Adrenal gland (tissue), 12 donors: ENCODE results near the gene TENM4. TPM values are rescaled to one million over a fixed set of nuclear protein-coding genes. Genes with fewer than 3 reads are reported as not detected.

Experiments
- DNase-seq, 7 donors: peaks; one replicate each; pipeline ENCODE4 v3.0.0-alpha.2; 2019 to 2020
- H3K27ac ChIP-seq, 5 donors: fragments of 200-600 bp; sonication (generic) in 4 of 5; 1 replicate in 3 of 5; 2 replicates in 2 of 5; pipeline versions ENCODE4 v1.5.1 to v1.8.0; 2016 to 2020; ENCODE audit warnings: mild to moderate bottlenecking in 1 of 5
- H3K27me3 ChIP-seq: fragments of 200-600 bp; 2 replicates; pipeline ENCODE4 v1.8.0; 2021
- H3K36me3 ChIP-seq, 2 donors: fragments of 200-600 bp; replicated peaks in 1 of 2; 1 replicate in 1 of 2; 2 replicates in 1 of 2; pipeline versions ENCODE4 v1.5.1 to v1.8.0; 2018 to 2022
- H3K4me1 ChIP-seq, 2 donors: fragments of 200-600 bp; replicated peaks in 1 of 2; 1 replicate in 1 of 2; 2 replicates in 1 of 2; pipeline versions ENCODE4 v1.5.1 to v1.8.0; 2018 to 2021
- H3K4me3 ChIP-seq, 4 donors: fragments of 200-600 bp; sonication (generic) in 3 of 4; one replicate each; pipeline ENCODE4 v1.5.1; 2016 to 2018
- H3K9me3 ChIP-seq, 3 donors: fragments of 200-600 bp; sonication (generic) in 1 of 3; replicated peaks in 1 of 3; 1 replicate in 2 of 3; 2 replicates in 1 of 3; pipeline versions ENCODE4 v1.5.1 to v1.8.0; 2016 to 2021
- CTCF ChIP-seq, 6 experiments: fragments of 450-650 bp in 4 of 6; fragments of 200-600 bp in 2 of 6; sonication (generic) in 1 of 6; IDR thresholded peaks; 1 replicate in 5 of 6; 2 replicates in 1 of 6; pipeline versions ENCODE4 v1.5.1 to v1.8.0; 2016 to 2021; ENCODE audit warnings: antibody characterized with exemption in 6 of 6, mild to moderate bottlenecking in 2 of 6, moderate library complexity in 1 of 6
- POLR2A ChIP-seq, 2 donors: fragments of 450-650 bp; IDR thresholded peaks; one replicate each; pipeline ENCODE4 v1.6.1; 2017; ENCODE audit warnings: antibody characterized with exemption in 2 of 2, mild to moderate bottlenecking in 2 of 2, moderate library complexity in 1 of 2
- WGBS, 4 donors: extraction: QIAGEN DNeasy Blood & Tissue Kit in 2 of 4; methylation state at CpG; one replicate each; pipeline versions ENCODE4 v1.1.5 to v1.1.7; 2013 to 2017; 5-methylcytosine and 5-hydroxymethylcytosine counted together
- intact Hi-C, 2 donors: fragments of 100-400 bp; cut with DNase I; formaldehyde crosslinking; loops; one replicate each; pipeline versions ENCODE4 v1.14.1 to v1.15.0; 2022 to 2023
- polyA plus RNA-seq, 3 donors: library from polyadenylated mRNA; stranded (reverse); fragments of 200-250 nt in 2 of 3; fragments of 350-450 nt in 1 of 3; fragmentation: Illumina TruSeq in 1 of 3; extraction: RNeasy Lipid Tissue Mini Kit (QIAGEN cat#74804) in 1 of 3; gene quantifications; one replicate each; pipeline ENCODE4 v1.2.3, GENCODE V29; 2013 to 2014
- total RNA-seq, 9 donors: library from RNA; depleted of rRNA in 4 of 9; stranded (reverse); fragments of >200 nt in 4 of 9; fragments of 120-200 nt in 1 of 9; fragmentation: NEBNext Ultra II Directional in 1 of 9; extraction: Animal tissue kit (Norgen Biotek cat#: 25700) in 1 of 9; gene quantifications; one replicate each; pipeline versions ENCODE4 v1.1.0 to v1.2.4, GENCODE V29; 2013 to 2023
- donor health status: healthy with polysubstance abuse.
- donor health status: Bipolar disorder and iron deficiency.
- donor health status: DM: yes; HTN: yes; CAD: no.
- donor health status: DM: no; HTN: no; CAD: no.
- donor health status: DM: no; HTN: no; CAD: no.
- donor health status: DM: yes; HTN: yes; CAD: no.

Gene TENM4
- total and polyA plus RNA-seq, 12 donors: 0.74 to 24.9 (median 6.7) TPM

- TF ChIP-seq CTCF (IDR thresholded peaks at IDR 0.05): no peak
- TF ChIP-seq POLR2A (IDR thresholded peaks at IDR 0.05): no peak
- Histone ChIP-seq H3K4me3 (no peak overlapping the region), H3K9me3 (no peaks in the 10 kb centered on the region), H3K27ac (no peak overlapping the region), H3K4me1 (no peaks in the 10 kb centered on the region), H3K36me3 (no peaks in the 10 kb centered on the region), H3K27me3 (no peaks in the 10 kb centered on the region)
- WGBS, 4 donors: 79 to 81% (median 79%) methylated on average over 7 of the region's 7 CpGs
- intact Hi-C loops: no loop called here
- no peak for DNase-seq
These were observed 66.1 kb downstream of the TENM4 start for GRCh38 chr11:79374727-79375126.

GRCh38 chr11:79371724-79372123 is 69.1 kb downstream of the TENM4 start:
- H3K4me3 ChIP-seq: no peak overlapping the region
- intact Hi-C loops: no loop called here
- no peak for DNase-seq
- H3K4me1 ChIP-seq: no peaks in the 10 kb centered on the region
- TF ChIP-seq CTCF (IDR thresholded peaks at IDR 0.05) (no peak), POLR2A (IDR thresholded peaks at IDR 0.05) (no peak)
- no peaks in the 10 kb centered on the region for H3K36me3 ChIP-seq
- H3K27ac ChIP-seq: no peak overlapping the region
- H3K9me3 ChIP-seq: no peaks in the 10 kb centered on the region
- WGBS, 4 donors: 42 to 64% (median 56%) methylated on average over 2 of the region's 2 CpGs
- H3K27me3 ChIP-seq: no peaks in the 10 kb centered on the region

GRCh38 chr11:79371152-79371551 is 69.7 kb downstream of the TENM4 start:
- TF ChIP-seq POLR2A (IDR thresholded peaks at IDR 0.05) (no peak), CTCF (IDR thresholded peaks at IDR 0.05) (no peak)
- Histone ChIP-seq H3K9me3 (no peaks in the 10 kb centered on the region), H3K36me3 (no peaks in the 10 kb centered on the region), H3K4me1 (no peaks in the 10 kb centered on the region), H3K4me3 (no peak overlapping the region), H3K27me3 (no peaks in the 10 kb centered on the region), H3K27ac (no peak overlapping the region)
- 67 to 89% (median 77%) methylated on average over 1 of the region's 1 CpG for WGBS, 4 donors
- no peak for DNase-seq
- intact Hi-C loops: no loop called here

- H3K27me3 ChIP-seq: no peaks in the 10 kb centered on the region
- no peak for DNase-seq
- 85 to 89% (median 88%) methylated on average over 5 of the region's 5 CpGs for WGBS, 4 donors
- H3K36me3 ChIP-seq: no peaks in the 10 kb centered on the region
- intact Hi-C loops: no loop called here
- H3K4me3 ChIP-seq: no peak overlapping the region
- TF ChIP-seq CTCF (IDR thresholded peaks at IDR 0.05): no peak
- TF ChIP-seq POLR2A (IDR thresholded peaks at IDR 0.05): no peak
- H3K9me3 ChIP-seq: no peaks in the 10 kb centered on the region
- no peaks in the 10 kb centered on the region for H3K4me1 ChIP-seq
- no peak overlapping the region for H3K27ac ChIP-seq
These were observed 71.8 kb downstream of the TENM4 start for GRCh38 chr11:79369055-79369454.
